Thoracic aorta (tissue), 2 donors: Measurements from ENCODE around the gene PAX8. TPM values are rescaled to one million over a fixed set of nuclear protein-coding genes. Genes with fewer than 3 reads are reported as not detected.
"Not testable (repeated sequence)": the region's sequence is repeated elsewhere in the genome, so short reads cannot be mapped to it uniquely, and the experiment has no call there.

Source experiments
- ATAC-seq: fragments of 150-250 bp; one replicate; pipeline ENCODE4 v1.8.0; 2017; ENCODE audit warnings: low read depth; ENCODE audit not compliant: insufficient number of reproducible peaks, low FRiP score
- DNase-seq: peaks from one replicate; pipeline ENCODE4 v3.0.0-alpha.2; 2020; ENCODE audit warnings: low spot score
- H3K27ac ChIP-seq, 2 donors: fragments of 200-600 bp; sonication (generic); 1 replicate in 1 of 2; 2 replicates in 1 of 2; pipeline ENCODE4 v1.5.1; 2016; ENCODE audit warnings: mild to moderate bottlenecking in 2 of 2, moderate library complexity in 2 of 2
- H3K27me3 ChIP-seq: fragments of 200-600 bp; sonication (generic); replicated peaks from 2 replicates; pipeline ENCODE4 v1.6.0; 2016; ENCODE audit warnings: mild to moderate bottlenecking; ENCODE audit not compliant: insufficient read depth
- H3K36me3 ChIP-seq: fragments of 200-600 bp; sonication (generic); one replicate; pipeline ENCODE4 v1.5.1; 2016
- H3K4me1 ChIP-seq, 2 donors: fragments of 200-600 bp; sonication (generic); 1 replicate in 1 of 2; 2 replicates in 1 of 2; pipeline versions ENCODE4 v1.5.1 to v1.6.0; 2016; ENCODE audit warnings: low read depth in 2 of 2, mild to moderate bottlenecking in 1 of 2; ENCODE audit not compliant: control insufficient read depth in 1 of 2
- H3K4me3 ChIP-seq: fragments of 200-600 bp; sonication (generic); 2 replicates; pipeline ENCODE4 v1.5.1; 2016; ENCODE audit warnings: mild to moderate bottlenecking
- H3K9me3 ChIP-seq: fragments of 200-600 bp; sonication (generic); 2 replicates; pipeline ENCODE4 v1.5.1; 2016
- total RNA-seq, 2 donors: library from RNA; depleted of rRNA; stranded (reverse); fragments of >200 nt; gene quantifications; one replicate each; pipeline versions ENCODE4 v1.1.0 to v1.2.3, GENCODE V29; 2016
- TF ChIP-seq, protein P1 (sequence below): fragments of 200-600 bp; sonication (generic); IDR thresholded peaks from one replicate; pipeline ENCODE4 v1.5.1; 2019; ENCODE audit warnings: antibody characterized with exemption

The PAX8 gene
- total RNA-seq, 2 donors from 2014 or later: 2.4 to 10.3 TPM

DNA sequence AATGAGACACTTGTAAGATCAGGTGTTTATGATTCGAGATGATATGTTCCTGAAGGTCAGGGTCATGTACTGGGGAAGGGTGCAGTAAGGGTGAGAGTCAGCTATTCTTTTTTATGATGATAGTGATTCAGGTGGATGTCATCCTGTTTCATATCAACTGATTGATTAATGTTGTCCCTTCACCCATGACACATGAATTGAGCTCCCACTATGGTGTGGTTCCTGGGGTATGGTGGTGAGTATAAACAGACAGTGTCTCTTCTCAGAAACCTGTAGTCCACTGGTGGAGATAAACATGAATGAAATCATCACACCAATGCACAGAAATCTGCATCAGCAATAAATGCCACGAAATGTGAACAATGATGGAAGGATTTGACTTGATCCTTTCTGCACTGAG lies 37.4 kb upstream of the PAX8 start:
- Histone ChIP-seq H3K27me3 (no peaks in the 10 kb centered on the region), H3K4me3 (no peak overlapping the region), H3K36me3 (no peaks in the 10 kb centered on the region), H3K4me1 (no peaks in the 10 kb centered on the region), H3K27ac (no peak overlapping the region), H3K9me3 (no peaks in the 10 kb centered on the region)
- ATAC-seq (no peak), DNase-seq (no peak)
- TF ChIP-seq, protein P1, sequence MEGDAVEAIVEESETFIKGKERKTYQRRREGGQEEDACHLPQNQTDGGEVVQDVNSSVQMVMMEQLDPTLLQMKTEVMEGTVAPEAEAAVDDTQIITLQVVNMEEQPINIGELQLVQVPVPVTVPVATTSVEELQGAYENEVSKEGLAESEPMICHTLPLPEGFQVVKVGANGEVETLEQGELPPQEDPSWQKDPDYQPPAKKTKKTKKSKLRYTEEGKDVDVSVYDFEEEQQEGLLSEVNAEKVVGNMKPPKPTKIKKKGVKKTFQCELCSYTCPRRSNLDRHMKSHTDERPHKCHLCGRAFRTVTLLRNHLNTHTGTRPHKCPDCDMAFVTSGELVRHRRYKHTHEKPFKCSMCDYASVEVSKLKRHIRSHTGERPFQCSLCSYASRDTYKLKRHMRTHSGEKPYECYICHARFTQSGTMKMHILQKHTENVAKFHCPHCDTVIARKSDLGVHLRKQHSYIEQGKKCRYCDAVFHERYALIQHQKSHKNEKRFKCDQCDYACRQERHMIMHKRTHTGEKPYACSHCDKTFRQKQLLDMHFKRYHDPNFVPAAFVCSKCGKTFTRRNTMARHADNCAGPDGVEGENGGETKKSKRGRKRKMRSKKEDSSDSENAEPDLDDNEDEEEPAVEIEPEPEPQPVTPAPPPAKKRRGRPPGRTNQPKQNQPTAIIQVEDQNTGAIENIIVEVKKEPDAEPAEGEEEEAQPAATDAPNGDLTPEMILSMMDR: no peak

DNA sequence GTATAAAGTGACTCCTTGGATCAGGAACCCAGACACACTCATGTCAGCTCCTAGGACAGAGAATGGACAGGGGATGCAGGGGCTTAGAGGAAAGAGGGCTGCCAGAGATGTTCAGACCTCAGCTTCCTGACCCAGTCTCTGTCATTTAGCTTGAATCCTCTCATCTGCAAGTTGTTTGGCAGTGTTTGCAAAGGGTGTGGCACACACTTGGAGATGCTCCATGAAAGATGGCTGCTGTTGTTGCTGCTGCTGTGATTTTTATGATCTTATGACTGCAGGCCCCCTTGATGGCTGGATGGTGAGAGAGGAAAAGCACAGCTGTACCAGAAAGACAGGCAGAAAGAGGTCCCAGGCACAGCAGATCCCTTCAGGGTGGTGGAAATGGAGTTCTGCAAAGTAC lies 35.9 kb upstream of the PAX8 start:
- not testable (repeated sequence) for H3K36me3 ChIP-seq, H3K27ac ChIP-seq, H3K4me1 ChIP-seq, H3K27me3 ChIP-seq, H3K9me3 ChIP-seq, ATAC-seq, H3K4me3 ChIP-seq, DNase-seq

DNA sequence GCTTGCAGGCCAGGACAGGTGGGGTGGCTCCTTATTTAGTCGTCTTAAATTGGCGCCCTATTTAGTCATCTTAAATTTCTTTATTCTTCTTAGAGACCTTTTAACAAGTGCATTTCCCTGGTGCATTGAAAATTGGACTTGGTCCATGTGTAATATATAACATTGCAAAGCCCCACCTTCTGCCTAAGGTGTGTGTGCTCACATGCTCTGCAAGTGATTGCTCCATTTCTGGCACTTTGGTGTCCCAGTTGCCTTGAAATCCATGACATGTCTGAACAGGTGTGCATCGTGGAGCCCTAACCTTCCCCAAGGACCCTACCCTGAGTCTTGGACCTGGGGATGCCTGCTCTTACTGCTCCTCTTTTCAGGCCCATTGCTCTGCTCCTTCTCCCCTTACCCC lies 35.5 kb upstream of the PAX8 start:
- not testable (repeated sequence) for DNase-seq, H3K4me1 ChIP-seq, H3K27ac ChIP-seq, H3K9me3 ChIP-seq, H3K27me3 ChIP-seq, H3K4me3 ChIP-seq, H3K36me3 ChIP-seq, ATAC-seq

DNA sequence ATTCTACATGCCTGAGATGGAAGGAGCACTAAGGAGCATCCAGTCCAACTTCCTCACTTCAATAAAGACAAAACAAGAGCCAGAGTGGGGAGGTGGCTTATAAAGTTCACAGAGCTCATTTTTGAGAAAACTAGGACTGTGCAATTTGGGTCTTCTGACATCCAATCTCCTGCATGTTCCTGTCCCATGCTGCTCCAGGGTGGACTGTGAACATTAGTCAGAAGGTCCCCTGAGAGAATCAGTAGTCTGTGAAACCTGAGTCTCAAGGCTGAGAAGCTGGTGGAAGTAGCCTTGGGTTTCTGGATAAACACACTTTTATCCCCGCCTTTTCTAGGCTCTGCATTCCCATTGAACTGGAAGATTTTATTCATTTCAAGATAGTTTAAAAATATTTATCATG lies 33.1 kb upstream of the PAX8 start:
- not testable (repeated sequence) for H3K9me3 ChIP-seq, H3K27me3 ChIP-seq, DNase-seq, H3K4me1 ChIP-seq, H3K4me3 ChIP-seq, H3K27ac ChIP-seq, ATAC-seq, H3K36me3 ChIP-seq

DNA sequence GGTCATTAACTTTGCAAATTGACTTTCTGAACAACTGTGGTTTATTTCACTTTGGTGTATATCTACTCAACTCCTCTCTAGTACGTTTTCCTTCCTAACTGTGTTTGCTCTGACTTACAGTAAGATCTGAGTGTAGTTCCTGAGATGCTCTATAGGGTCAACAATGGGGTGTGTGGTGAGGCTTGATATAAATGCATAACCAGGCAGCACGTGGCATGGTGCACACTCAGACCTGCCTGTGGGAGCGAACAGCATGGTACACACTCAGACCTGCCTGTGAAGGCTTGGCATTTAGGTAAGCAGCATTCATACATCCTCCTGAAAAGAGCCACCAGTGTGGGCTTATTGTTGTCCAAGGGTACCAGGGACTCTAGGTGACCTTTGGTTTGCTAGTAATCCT lies 32.5 kb upstream of the PAX8 start:
- DNase-seq, H3K27me3 ChIP-seq, H3K4me1 ChIP-seq, H3K9me3 ChIP-seq, H3K36me3 ChIP-seq, H3K4me3 ChIP-seq, ATAC-seq, H3K27ac ChIP-seq: not testable (repeated sequence)

DNA sequence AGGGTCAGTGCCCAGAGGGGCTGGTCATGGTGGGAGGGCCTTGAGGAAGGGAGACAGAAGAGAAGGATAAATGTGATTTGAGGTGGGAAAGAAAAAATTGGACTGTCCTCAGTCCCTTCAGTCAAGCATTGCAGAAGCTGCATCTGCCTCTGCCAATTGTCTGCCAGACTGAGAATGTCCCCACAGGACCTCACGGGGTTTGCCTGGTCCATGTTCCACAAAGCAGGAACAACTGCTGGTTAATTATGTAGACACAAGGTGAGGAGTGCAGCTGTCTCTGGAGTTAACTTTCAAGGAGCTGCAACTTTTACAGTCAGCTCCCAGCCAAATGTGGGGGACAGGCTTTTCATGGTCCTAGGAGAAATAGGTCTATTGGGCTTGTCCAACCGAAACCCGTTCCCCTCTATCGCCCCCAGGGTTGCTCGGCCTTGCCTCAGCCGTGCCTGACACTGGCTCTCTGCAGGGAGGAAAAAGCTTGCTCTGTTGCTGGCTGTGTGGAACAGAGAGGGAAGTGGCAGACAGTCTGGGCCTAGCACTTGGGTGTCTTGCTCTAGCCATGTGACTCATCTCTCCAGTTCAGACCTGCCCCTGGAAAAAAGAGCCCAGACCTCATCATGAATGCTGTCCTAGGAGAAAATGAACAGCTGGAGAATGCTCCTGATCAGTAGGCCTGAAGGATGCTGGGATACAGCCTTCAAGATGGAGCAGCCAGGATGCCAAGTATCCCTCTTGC lies 31.1 kb upstream of the PAX8 start:
- H3K4me3 ChIP-seq: no peak overlapping the region
- no peak for ATAC-seq
- TF ChIP-seq, protein P1: no peak
- no peaks in the 10 kb centered on the region for H3K36me3 ChIP-seq
- no peaks in the 10 kb centered on the region for H3K4me1 ChIP-seq
- no peaks in the 10 kb centered on the region for H3K27me3 ChIP-seq
- H3K9me3 ChIP-seq: no peaks in the 10 kb centered on the region
- DNase-seq: no peak
- H3K27ac ChIP-seq: no peak overlapping the region

DNA sequence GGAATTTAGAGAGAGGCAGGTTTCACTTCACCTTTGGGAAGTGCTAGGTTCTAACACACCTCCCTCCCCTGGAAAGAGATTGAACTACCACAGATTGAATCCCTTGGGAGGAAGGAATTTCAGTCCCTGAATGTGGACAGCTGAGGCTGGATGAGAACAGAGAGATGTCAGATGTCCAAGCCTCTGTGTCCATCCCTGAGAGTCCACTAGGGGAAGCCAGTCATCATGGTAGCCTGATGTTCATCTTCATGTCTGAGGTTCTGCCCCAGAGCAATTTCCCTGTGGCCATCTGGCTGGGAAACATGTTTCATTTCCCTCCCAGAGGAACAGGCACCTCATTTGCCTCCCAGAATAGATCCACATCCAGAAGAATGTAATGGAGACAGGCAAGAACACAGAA lies 30.1 kb upstream of the PAX8 start:
- ATAC-seq: not testable (repeated sequence)

DNA sequence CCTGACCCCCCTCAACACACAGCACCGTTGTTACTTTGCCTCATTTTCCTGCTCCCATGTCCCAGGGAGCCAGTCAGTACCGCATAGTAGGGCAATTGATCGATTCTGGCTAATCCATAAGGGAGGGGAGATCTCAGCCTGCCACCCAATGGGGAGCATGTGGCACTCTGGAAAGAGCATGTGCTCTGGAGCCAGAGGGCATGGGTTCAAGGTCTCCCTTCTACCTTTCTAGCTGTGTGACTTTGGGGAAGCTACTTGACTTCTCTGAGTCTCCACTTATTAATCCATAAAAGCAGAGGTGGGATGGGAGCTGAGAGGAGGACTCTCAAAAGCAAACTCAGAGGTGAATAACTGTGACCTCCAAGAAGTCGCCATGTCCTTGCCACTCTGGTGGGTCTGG lies 27.5 kb upstream of the PAX8 start:
- ATAC-seq, H3K27ac ChIP-seq, H3K9me3 ChIP-seq, H3K36me3 ChIP-seq, H3K27me3 ChIP-seq, H3K4me3 ChIP-seq, DNase-seq, H3K4me1 ChIP-seq: not testable (repeated sequence)

More for the DNA sequence above, 30.1 kb upstream of the PAX8 start:
- DNase-seq, H3K4me3 ChIP-seq, H3K4me1 ChIP-seq, H3K36me3 ChIP-seq, H3K9me3 ChIP-seq, H3K27me3 ChIP-seq, H3K27ac ChIP-seq: not testable (repeated sequence)

DNA sequence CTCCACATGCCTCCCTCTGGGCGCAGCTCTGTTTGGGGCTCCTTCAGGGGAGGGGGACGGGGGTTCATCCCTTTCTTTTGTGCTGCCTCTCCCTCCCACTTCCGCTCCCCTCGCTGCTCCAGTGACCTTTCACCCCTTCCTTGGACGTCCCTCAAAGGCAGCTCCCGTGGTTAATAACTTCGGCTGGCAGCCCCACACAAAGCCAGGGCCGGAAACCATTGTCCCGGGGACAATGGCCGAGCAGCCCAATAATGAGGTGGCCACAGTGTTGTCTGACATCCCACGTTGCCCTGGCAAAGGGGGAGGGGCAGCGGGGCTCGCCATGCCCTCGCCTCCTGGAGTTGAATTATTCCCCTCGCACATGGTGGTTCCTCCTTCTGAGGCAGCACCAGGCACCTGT lies 27.0 kb upstream of the PAX8 start:
- not testable (repeated sequence) for H3K27me3 ChIP-seq, DNase-seq, H3K4me3 ChIP-seq, H3K9me3 ChIP-seq, H3K27ac ChIP-seq, H3K4me1 ChIP-seq, H3K36me3 ChIP-seq, ATAC-seq
